IMR-90 (cell line): ENCODE data around the gene ZFP36. TPM values are rescaled to one million over a fixed set of nuclear protein-coding genes. Genes with fewer than 3 reads are reported as not detected.

Experiments
- RFX5 ChIP-seq: IDR thresholded peaks from 2 replicates; pipeline ENCODE4 v1.8.0; 2012; ENCODE audit warnings: low read depth, mild to moderate bottlenecking, low read length, moderate library complexity
- polyA plus RNA-seq, 3 experiments: library from polyadenylated mRNA; depleted of rRNA; stranded (reverse); fragments of >200 nt; gene quantifications; 2 replicates each; pipeline ENCODE4 v1.2.3, GENCODE V29; 2012; ENCODE audit warnings: low replicate concordance in 1 of 3
- total RNA-seq: library from RNA; depleted of rRNA; stranded (reverse); fragments of >200 nt; gene quantifications from 2 replicates; pipeline ENCODE4 v1.2.3, GENCODE V29; 2012
- TF ChIP-seq, protein P1 (sequence below): conservative IDR thresholded peaks from 2 replicates; pipeline ENCODE4 v1.5.1; 2012; ENCODE audit warnings: mild to moderate bottlenecking, low read depth, low read length, improper control_type of control experiment

ZFP36 gene
- total and polyA plus RNA-seq, 2 of the 4 experiments (the other 2 are of a cell fraction): 1.4 to 45.0 TPM

DNA sequence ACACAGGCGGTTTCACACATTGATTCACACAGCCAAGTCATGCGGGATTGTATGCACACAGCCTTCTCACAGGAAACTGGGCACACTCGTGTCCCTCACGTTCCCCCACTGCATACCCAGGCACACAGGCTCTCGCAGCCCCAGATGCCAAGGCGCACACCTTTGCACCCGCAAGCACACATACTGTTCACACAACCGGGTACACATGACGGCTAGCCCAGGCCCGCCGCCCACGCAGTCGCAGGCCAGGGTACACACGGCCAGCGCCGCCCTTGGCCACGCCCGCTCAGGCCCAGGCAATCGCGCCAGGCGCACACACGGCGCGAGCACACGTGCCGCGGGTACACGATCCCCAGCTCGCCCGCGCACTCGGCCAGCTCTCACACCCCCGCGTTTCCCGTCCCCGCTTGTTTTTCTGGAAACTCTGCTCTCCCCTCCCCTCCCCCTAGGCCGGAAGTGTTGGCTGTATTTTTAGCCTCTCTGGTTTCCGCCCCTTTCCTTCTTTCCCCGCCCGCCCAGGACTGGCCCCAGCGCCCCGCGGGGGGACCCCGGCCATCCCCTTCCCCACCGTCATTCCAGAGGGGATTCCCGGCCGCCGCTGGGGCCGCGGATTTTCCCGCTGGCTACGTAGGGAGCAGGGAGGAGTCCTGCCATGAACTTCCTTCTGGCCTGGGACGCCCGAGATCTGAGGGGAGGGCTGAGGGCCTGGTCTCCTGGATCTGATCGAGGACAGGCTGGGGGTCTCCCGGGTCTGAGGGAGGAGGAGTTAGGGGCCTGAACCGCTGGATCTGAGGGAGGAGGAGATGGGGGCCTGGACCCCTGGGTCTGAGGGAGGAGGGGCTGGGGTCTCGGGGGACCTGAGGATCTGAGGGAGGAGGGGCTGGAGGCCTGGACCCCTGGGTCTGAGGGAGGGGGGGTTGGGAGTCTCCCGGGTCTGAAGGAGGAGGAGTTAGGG, 4.0 kb upstream of the ZFP36 start (continued):
- TF ChIP-seq, protein P1, sequence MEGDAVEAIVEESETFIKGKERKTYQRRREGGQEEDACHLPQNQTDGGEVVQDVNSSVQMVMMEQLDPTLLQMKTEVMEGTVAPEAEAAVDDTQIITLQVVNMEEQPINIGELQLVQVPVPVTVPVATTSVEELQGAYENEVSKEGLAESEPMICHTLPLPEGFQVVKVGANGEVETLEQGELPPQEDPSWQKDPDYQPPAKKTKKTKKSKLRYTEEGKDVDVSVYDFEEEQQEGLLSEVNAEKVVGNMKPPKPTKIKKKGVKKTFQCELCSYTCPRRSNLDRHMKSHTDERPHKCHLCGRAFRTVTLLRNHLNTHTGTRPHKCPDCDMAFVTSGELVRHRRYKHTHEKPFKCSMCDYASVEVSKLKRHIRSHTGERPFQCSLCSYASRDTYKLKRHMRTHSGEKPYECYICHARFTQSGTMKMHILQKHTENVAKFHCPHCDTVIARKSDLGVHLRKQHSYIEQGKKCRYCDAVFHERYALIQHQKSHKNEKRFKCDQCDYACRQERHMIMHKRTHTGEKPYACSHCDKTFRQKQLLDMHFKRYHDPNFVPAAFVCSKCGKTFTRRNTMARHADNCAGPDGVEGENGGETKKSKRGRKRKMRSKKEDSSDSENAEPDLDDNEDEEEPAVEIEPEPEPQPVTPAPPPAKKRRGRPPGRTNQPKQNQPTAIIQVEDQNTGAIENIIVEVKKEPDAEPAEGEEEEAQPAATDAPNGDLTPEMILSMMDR: no peak
- TF ChIP-seq RFX5: no peak
